GM18505 (cell line): ENCODE results near the gene DNM3.
"Not testable (repeated sequence)": the region's sequence is repeated elsewhere in the genome, so short reads cannot be mapped to it uniquely, and the experiment has no call there.

Source experiments
- ATAC-seq: cut with Tn5 transposase; IDR thresholded peaks from one replicate; pipeline ENCODE4 v1.9.1; 2021; ENCODE audit not compliant: unreplicated experiment
- POLR2A ChIP-seq: IDR thresholded peaks from 4 replicates; pipeline ENCODE4 v1.6.1; 2011; ENCODE audit warnings: borderline replicate concordance; ENCODE audit not compliant: insufficient read depth, insufficient read length; ENCODE audit errors: extremely low read depth

Gene DNM3

GRCh38 chr1:171999756-172000155 lies 158.5 kb downstream of the DNM3 start:
- ATAC-seq = no peak
- no peak for TF ChIP-seq POLR2A

GRCh38 chr1:172001288-172001687 lies 160.0 kb downstream of the DNM3 start:
- TF ChIP-seq POLR2A = no peak
- no peak for ATAC-seq

- TF ChIP-seq POLR2A = no peak
- ATAC-seq = no peak
These were observed 161.5 kb downstream of the DNM3 start for GRCh38 chr1:172002725-172003345.

- ATAC-seq = no peak
- TF ChIP-seq POLR2A = no peak
These were observed 162.7 kb downstream of the DNM3 start for GRCh38 chr1:172003766-172004530.

GRCh38 chr1:172004671-172005070 lies 163.4 kb downstream of the DNM3 start:
- TF ChIP-seq POLR2A = no peak
- ATAC-seq = no peak

- no peak for TF ChIP-seq POLR2A
- no peak for ATAC-seq
These were observed 164.6 kb downstream of the DNM3 start for GRCh38 chr1:172005856-172006255.

- ATAC-seq = no peak
- no peak for TF ChIP-seq POLR2A
These were observed 165.4 kb downstream of the DNM3 start for GRCh38 chr1:172006660-172007059.

GRCh38 chr1:172018727-172019311 lies 177.5 kb downstream of the DNM3 start:
- TF ChIP-seq POLR2A = no peak
- no peak for ATAC-seq

- no peak for TF ChIP-seq POLR2A
- ATAC-seq = no peak
These were observed 178.7 kb downstream of the DNM3 start for GRCh38 chr1:172019976-172020375.

- ATAC-seq = no peak
These were observed 183.2 kb downstream of the DNM3 start for GRCh38 chr1:172024516-172024915.

GRCh38 chr1:172024944-172025738 lies 183.8 kb downstream of the DNM3 start:
- ATAC-seq = not testable (repeated sequence)

More at GRCh38 chr1:172024516-172024915, 183.2 kb downstream of the DNM3 start:
- no peak for TF ChIP-seq POLR2A

GRCh38 chr1:172040466-172040865 lies 199.2 kb downstream of the DNM3 start:
- ATAC-seq = no peak
- no peak for TF ChIP-seq POLR2A

GRCh38 chr1:172041102-172041501 lies 199.8 kb downstream of the DNM3 start:
- TF ChIP-seq POLR2A = no peak
- ATAC-seq = no peak

- no peak for TF ChIP-seq POLR2A
- ATAC-seq = no peak
These were observed 200.4 kb downstream of the DNM3 start for GRCh38 chr1:172041742-172042141.

GRCh38 chr1:172043900-172044299 lies 202.6 kb downstream of the DNM3 start:
- ATAC-seq = no peak
- TF ChIP-seq POLR2A = no peak
